Measurements from ENCODE around the gene VAT1.

DNA sequence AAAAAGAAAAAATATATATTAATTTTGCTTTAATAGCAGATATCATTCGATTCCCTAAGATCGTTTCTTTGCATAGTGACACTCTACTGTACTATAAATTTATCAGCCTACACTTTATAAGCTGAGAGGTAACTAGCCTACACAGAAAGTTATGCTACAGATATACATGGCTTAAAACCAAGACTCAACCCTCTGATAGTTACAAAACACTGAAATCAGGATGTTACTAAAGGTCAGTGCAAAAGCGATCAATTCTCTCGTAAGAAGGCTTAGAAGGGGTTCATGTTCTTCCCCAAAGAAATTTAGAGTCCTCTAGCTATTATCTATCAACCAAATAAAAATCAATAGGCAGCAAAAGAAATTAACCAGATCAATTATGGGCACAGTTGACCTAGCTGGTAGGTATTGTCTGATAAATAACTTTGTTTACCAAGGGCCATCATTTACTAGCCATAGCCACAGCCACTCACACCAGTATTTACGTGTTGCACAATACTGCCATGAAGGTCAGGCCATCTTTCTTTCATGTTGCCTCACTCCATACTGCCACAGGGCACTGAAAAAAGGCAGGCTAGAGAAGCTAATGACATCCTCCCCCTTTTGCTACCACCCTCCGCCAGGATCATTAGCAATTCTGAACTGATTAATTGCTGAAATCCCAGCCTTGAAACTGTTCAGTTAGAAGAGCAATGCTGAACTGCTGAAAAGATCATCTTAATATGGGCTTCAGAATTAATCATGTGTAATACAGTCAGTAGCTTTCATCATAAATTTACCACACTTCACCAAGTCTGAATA is 46.6 kb upstream of the VAT1 start:
- TF ChIP-seq CTCF (IDR thresholded peaks at IDR 0.05 in 8 of 11, conservative IDR thresholded peaks at IDR 0.05 in 3 of 11) (no peak), POLR2AphosphoS5 (IDR thresholded peaks at IDR 0.05) (no peak), POLR2A (IDR thresholded peaks at IDR 0.05) (no peak)
